Activated B cell treated with CpG ODN at 0.5 μM for 24 hours (primary cell): ENCODE measurements around the gene GALK1. TPM values are rescaled to one million over a fixed set of nuclear protein-coding genes. Genes with fewer than 3 reads are reported as not detected.

Source experiments
- ATAC-seq: fragments of 200-7000 bp; cut with Tn5 transposase; one replicate; pipeline ENCODE4 v1.10.0; 2021; ENCODE audit warnings: low read depth, mild to moderate bottlenecking, moderate library complexity
- CTCF ChIA-PET: fragments of 350-600 bp; sonication (Branson Sonifier 250); formaldehyde crosslinking; loops from one replicate; lab custom pipeline; 2021; ENCODE audit warnings: antibody characterized with exemption; lab: Charles Lee
- POLR2A ChIA-PET: fragments of 350-600 bp; sonication (Branson Sonifier 250); formaldehyde crosslinking; loops from one replicate; lab custom pipeline; 2021; ENCODE audit warnings: antibody characterized with exemption; lab: Charles Lee
- DNase-seq: peaks from one replicate; pipeline ENCODE4 v3.0.0; 2022
- H3K27ac Mint-ChIP-seq: one replicate; pipeline ENCODE4 v1.8.0; 2020; ENCODE audit warnings: mixed read lengths
- H3K27me3 Mint-ChIP-seq: one replicate; pipeline ENCODE4 v1.8.0; 2021; ENCODE audit warnings: mixed read lengths
- H3K36me3 Mint-ChIP-seq: one replicate; pipeline ENCODE4 v1.8.0; 2021; ENCODE audit warnings: low read depth, mixed read lengths
- H3K4me1 Mint-ChIP-seq: one replicate; pipeline ENCODE4 v1.8.0; 2021; ENCODE audit warnings: mixed read lengths
- H3K4me3 Mint-ChIP-seq: one replicate; pipeline ENCODE4 v1.8.0; 2020; ENCODE audit warnings: mild to moderate bottlenecking, mixed read lengths
- H3K9me3 Mint-ChIP-seq: one replicate; pipeline ENCODE4 v1.8.0; 2020; ENCODE audit warnings: mixed read lengths
- CTCF ChIP-seq: fragments of 200-600 bp; IDR thresholded peaks from one replicate; pipeline ENCODE4 v1.8.0; 2022; ENCODE audit warnings: antibody characterized with exemption, mild to moderate bottlenecking
- intact Hi-C: fragments of 100-400 bp; cut with micrococcal nuclease; formaldehyde crosslinking; loops from one replicate; pipeline ENCODE4 v1.15.1; 2024
- total RNA-seq: library from RNA; stranded (reverse); gene quantifications from 2 replicates; pipeline ENCODE4 v1.2.3, GENCODE V29; 2022

The GALK1 gene
- total RNA-seq, 1 donor from 2014 or later: 14.9 TPM

- ATAC-seq (no peak), DNase-seq (no peak)
- Mint-ChIP-seq H3K4me1 (peaks cover 20% of the 10 kb centered on the region), H3K27ac (no peak overlapping the region), H3K27me3 (no peaks in the 10 kb centered on the region), H3K9me3 (no peaks in the 10 kb centered on the region), H3K4me3 (peak overlapping the region; percentile 35), H3K36me3 (no peaks in the 10 kb centered on the region)
- ChIA-PET CTCF (interaction anchor here (1.0 to 10.9 kb wide), 4 partner anchors 76 to 133 kb away, joined by 3 to 346 read pairs (median 37); partner anchors contain the start of genes RECQL5, SAP30BP and SMIM5), POLR2A (interaction anchor here (0.5 to 4.3 kb wide), 7 partner anchors 12 to 975 kb away, joined by 5 to 48 read pairs (median 9); partner anchors contain the start of genes GALK1 and UNC13D)
- intact Hi-C loops: loop anchor here (2.0 kb wide), 1 partner anchor 252 kb away; no protein-coding TSS in a partner anchor
- TF ChIP-seq CTCF: no peak
Observed at GRCh38 chr17:75752405-75752709, 12.6 kb downstream of the GALK1 start.

GRCh38 chr17:75751676-75752404 lies 13.2 kb downstream of the GALK1 start:
- Mint-ChIP-seq H3K9me3 (no peaks in the 10 kb centered on the region), H3K27me3 (no peaks in the 10 kb centered on the region), H3K27ac (no peak overlapping the region), H3K36me3 (no peaks in the 10 kb centered on the region), H3K4me1 (peaks cover 20% of the 10 kb centered on the region), H3K4me3 (no peak overlapping the region)
- DNase-seq (no peak), ATAC-seq (no peak)
- ChIA-PET CTCF (interaction anchor here (1.0 to 10.9 kb wide), 5 partner anchors 69 to 118 kb away, joined by 3 to 346 read pairs (median 16); partner anchors contain the start of genes RECQL5, SAP30BP and SMIM5), POLR2A (interaction anchor here (0.5 to 3.8 kb wide), 3 partner anchors 13 to 976 kb away, joined by 5 to 30 read pairs (median 7); partner anchors contain the start of gene GALK1)
- no peak for TF ChIP-seq CTCF
- intact Hi-C loops: loop anchor here (2.0 kb wide), 1 partner anchor 253 kb away; no protein-coding TSS in a partner anchor

- no peak for DNase-seq
- POLR2A ChIA-PET: interaction anchor here (0.6 to 1.1 kb wide), 3 partner anchors 11 to 217 kb away, joined by 3 to 9 read pairs (median 7); no protein-coding TSS in a partner anchor
- Mint-ChIP-seq H3K9me3 (no peaks in the 10 kb centered on the region), H3K4me1 (peaks cover 20% of the 10 kb centered on the region), H3K36me3 (no peaks in the 10 kb centered on the region), H3K27ac (no peak overlapping the region), H3K4me3 (no peak overlapping the region), H3K27me3 (no peaks in the 10 kb centered on the region)
- CTCF ChIA-PET: interaction anchor here (0.7 to 10.9 kb wide), 15 partner anchors 9 to 151 kb away, joined by 3 to 346 read pairs (median 7); partner anchors contain the start of genes GALK1, SMIM5 and UNK
- intact Hi-C loops: loop anchor here (1.0 kb wide), 2 partner anchors 150 to 162 kb away; no protein-coding TSS in a partner anchor
- ATAC-seq: no peak
- TF ChIP-seq CTCF: no peak
Observed at GRCh38 chr17:75750661-75751423, 14.2 kb downstream of the GALK1 start.

GRCh38 chr17:75749545-75750389 lies 15.2 kb downstream of the GALK1 start:
- H3K4me3 Mint-ChIP-seq: no peak overlapping the region
- ATAC-seq: peak; percentile 76
- intact Hi-C loops: loop anchor here (1.0 to 5.0 kb wide), 4 partner anchors 148 to 247 kb away; partner anchors contain the start of genes CASKIN2 and TSEN54
- peaks cover 17% of the 10 kb centered on the region for H3K4me1 Mint-ChIP-seq
- H3K27me3 Mint-ChIP-seq: no peaks in the 10 kb centered on the region
- DNase-seq: peak; percentile 91
- TF ChIP-seq CTCF: no peak
- H3K27ac Mint-ChIP-seq: peak overlapping the region; percentile 12
- no peaks in the 10 kb centered on the region for H3K9me3 Mint-ChIP-seq
- ChIA-PET POLR2A (interaction anchor here (0.5 to 3.1 kb wide), 13 partner anchors 12 to 549 kb away, joined by 3 to 26 read pairs (median 4); partner anchors contain the start of gene SMIM5), CTCF (interaction anchor here (0.6 to 10.9 kb wide), 29 partner anchors 9 to 249 kb away, joined by 3 to 346 read pairs (median 4); partner anchors contain the start of genes GALK1, MYO15B, RECQL5 and SMIM5)
- no peaks in the 10 kb centered on the region for H3K36me3 Mint-ChIP-seq
